Renal cortex interstitium (tissue), 11 donors: ENCODE measurements around the gene EXO1. TPM values are rescaled to one million over a fixed set of nuclear protein-coding genes. Genes with fewer than 3 reads are reported as not detected.
A peak's percentile ranks its signal among the peaks of the same experiment; 100 is the strongest.
"Not testable (repeated sequence)": the region's sequence is repeated elsewhere in the genome, so short reads cannot be mapped to it uniquely, and the experiment has no call there.

Experiments used
- DNase-seq, 11 donors: peaks; one replicate each; pipeline ENCODE4 v3.0.0-alpha.2; 2013; ENCODE audit warnings: low read depth in 9 of 11, low spot score in 4 of 11; ENCODE audit errors: extremely low read depth in 1 of 11
- polyA plus RNA-seq, 3 donors: library from polyadenylated mRNA; unstranded; fragments of 120-200 nt; gene quantifications; one replicate each; pipeline ENCODE4 v1.2.1, GENCODE V29; 2013; ENCODE audit not compliant: insufficient read length in 3 of 3

EXO1 gene
- polyA plus RNA-seq, 3 donors: 14.7 to 19.1 (median 15.6) TPM

DNA sequence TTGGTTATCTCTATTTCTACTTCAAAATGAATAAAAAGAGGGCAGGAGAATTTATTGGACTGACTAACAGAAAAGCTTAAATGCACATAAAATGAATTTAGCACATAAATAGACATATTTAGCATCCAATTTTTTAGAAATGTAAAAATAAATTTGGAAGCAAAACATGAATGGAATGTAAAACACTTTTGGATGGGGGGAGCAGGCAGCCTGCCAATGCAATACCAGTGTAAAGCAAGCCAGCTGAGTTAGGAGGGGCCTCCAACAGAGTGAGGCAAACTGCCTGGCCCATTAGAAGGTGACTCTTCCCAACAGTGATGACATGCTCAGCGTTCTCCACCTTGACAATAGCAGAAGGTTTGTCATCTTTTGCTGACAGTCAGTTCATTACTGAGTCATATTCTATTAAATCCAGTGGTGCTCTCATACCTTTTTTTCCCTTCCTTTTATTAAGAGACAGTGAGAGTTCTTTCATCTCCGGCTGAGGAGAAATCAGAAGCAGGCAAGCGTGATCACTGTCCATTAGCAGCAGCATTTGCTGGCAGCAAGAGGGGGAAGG, 19.5 kb upstream of the EXO1 start:
- no peak for DNase-seq

DNA sequence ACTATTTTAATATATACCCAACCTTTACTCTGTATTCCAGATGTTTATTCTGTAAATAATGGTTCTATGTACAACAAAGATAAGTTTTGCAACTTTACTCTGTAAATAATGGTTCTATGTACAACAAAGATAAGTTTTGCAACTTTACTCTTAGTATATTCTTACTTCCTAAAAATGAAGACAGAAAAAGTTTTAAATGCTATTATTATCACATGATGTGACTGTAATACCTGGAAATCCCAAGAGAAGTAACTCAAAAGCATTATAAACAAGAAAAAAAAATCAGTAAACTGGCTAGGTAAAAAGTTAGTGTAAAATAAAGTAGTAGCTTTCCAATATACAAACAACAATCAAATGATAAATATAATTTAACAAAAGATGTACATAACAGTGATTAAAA, 18.5 kb upstream of the EXO1 start:
- DNase-seq: no peak

DNA sequence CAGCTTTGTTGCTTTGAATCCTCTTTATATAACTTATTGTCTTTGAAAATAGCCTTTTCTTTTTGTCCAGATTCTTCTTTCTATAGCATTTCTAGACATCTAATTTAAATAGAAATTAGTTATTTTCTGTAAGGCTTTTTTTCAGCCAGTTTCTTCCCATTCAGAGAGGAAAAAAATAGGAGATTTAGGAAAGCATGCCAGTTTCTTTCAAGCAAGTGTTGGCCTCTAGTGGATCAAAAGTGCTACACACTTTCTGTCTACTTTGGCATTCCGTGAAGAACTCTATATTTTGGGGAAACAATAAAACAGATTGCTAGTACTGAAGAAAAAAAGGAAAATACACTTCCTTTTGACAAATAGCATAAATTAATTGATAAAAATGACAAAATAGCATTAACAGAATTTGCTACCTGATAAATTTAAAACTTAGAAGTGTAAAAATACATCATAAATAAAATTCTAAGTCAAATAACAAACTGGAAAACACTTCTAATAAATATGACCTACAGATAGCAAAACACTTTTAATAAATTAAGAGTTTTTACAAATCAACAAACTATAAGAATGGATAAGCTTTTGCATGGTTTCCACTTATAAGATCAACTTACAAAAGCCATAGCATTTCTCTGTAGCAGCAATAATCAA, 13.1 kb upstream of the EXO1 start:
- DNase-seq: peak in 6 of 11 donors; percentile 13 to 46 (median 22)

DNA sequence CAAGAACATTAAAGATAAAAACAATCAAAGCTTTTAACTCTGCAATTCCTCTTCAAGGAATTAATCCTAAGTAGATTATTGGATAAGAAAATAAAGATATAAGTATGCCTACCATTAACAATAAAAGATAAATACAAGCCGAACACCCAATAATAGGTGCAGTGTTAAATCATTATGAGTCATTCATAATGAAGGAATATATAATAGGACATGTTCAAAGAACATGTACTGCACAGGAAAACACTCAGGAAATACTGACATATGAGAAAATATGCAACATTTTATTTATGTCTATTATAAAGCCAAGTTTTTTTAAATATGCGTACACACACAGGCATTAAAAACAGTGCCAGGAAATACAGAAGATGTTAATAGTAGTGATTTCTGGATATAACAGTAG, 11.1 kb upstream of the EXO1 start:
- DNase-seq: no peak

DNA sequence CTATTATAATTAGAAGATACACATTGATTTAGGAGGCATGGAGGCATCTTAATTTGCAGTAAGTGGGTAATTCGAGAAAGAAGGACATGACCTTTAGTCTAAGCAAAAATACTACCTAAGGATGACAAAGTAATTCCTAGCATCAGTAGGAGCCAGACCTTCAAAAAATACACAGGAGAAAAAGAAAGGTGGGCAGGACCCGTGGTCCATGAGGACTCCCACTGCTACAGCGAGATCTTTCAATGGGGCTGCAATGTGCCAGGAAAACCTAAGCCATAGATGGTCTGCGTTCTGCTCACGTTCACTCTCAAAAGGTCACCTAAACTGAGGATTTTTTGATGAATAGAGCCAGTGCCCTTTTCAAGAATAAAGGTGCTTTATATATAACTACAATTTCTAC, 10.6 kb upstream of the EXO1 start:
- no peak for DNase-seq

DNA sequence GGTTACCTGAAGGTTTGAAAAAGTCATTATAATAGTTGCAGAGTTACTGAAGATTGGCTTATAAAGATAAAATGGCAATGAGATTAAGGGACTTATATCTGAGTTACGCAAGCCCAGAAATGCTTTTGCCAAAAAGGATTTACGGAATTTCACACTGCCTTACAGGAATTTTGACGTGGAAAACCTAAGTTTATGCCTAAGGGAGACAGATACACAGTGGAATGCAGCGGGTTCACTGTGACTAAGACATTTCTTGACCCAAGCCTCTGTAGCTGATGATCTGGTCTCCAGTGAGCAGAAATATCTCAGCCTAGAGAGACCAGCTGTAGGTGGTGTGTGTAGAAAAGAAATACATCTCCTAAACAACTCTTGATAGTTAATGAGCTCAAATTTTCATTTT, 10.1 kb upstream of the EXO1 start:
- no peak for DNase-seq

DNA sequence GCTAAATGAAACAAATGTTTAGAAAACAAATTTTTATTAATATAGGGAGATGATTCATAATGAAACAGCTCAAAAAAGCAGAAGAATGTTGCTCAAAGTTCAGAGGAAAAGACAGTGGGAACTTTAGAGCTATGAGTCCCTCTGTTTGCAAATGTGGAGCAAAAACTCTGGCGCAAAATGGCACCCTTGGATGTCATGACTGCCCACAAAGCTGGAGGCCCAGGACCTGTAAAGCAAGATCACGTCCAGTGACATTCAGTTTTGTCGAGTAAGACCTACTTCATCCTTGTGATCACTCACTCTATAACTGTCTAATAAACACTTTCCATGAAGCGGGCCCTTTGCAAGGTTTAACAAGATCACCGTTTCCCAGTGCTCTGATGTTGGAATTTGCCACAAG, 9.1 kb upstream of the EXO1 start:
- no peak for DNase-seq

DNA sequence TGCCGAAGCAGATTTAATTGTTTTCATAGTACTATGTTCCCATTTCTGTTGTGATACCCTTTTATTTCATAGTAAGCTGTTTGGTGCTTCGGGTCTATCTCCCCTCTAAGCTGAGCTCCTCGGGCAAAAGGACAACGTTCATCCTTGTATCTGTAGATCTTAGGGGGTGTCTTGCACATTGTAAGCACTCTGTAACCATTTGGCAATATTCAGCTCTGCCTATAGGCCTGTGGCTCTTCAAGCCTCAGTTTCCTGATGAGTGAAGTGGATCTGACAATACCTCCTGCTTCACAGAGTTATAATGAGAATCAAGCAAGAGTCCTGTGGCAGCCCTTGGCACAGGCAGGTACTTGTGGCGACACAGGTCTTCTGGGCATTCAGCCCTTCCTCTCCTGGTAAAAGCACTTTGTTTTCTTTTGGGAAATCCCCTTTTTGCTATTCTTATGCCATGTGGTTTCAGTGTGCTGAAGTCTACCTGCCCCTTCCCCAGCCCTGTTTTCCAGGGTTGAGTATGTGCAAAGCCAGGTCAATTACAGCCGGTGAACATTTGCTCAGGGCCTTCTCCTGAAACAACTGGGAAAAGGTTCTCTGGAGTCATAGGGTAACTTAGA, 8.5 kb upstream of the EXO1 start:
- DNase-seq: no peak

DNA sequence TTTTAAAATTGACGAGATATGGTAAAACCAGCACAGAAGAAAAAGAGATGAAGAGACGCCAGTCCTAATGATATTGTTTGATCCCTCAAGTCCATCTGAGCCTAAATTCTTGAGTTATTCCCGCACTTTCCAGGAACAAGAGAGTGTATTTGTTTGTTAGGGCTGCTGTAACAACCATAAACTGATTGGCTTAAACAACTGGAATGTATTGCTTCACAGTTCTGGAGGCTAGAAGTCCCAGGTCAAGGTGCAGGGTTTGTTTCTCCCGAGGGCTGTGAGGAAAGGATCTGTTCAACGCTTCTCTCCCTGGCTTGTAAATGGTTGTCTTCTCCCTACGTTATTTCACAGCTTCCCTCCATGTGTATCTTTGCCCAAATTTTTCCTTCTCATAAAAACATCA, 7.8 kb upstream of the EXO1 start:
- no peak for DNase-seq

DNA sequence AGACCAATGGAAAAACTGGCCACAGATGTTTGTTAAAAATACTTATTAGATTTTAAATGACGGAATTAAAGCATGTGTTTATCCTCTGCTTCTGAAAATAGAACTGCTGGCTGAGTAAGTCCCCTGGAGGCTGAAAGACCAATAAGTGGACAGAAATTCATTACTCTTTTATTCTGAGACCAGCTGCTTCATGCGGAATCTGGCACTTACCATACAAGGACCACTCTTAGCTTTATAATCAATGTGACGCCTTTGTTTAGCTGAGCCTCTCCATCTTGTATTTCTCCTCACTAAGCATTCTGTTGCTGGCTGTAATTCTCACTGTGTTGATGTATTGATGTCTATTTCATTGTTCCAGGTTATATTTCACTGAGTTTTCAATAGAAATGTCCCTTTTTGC, 6.3 kb upstream of the EXO1 start:
- no peak for DNase-seq

DNA sequence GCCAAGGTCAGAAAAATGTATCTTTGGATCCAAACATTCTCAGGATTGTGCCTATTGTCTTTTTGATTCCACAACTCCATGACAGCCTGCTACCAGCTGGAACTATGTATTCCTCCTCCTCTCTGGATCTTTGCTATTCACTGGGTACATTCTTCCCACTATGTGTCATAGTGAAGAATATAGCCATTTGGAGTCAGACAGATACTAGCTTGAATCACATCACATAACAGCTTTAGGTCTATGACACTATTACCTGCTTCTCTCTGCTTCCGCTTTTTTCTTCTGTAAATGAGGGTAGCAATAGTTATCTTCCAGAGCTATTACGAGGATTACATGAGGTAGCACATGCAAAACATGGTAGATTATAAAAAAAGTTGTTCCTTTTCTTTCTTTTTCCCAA, 5.4 kb upstream of the EXO1 start:
- no peak for DNase-seq

DNA sequence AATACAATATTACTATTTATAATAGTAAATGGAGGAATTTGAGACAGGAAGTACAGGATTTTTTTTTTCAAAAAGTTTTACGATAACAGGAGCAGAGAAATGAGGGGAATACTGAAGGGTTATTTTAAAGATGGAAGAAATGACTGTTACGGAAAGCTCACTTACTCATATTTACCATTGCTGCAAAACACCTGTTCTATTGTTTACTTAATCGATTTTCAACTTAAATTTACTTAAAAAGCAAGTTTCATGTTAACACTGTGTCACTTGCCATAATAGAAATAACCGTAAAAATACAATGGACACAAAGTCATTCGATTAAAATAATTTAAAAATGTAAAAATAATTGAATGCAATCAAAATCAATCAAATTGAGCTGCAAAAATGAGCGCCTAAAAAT, 3.4 kb upstream of the EXO1 start:
- no peak for DNase-seq

DNA sequence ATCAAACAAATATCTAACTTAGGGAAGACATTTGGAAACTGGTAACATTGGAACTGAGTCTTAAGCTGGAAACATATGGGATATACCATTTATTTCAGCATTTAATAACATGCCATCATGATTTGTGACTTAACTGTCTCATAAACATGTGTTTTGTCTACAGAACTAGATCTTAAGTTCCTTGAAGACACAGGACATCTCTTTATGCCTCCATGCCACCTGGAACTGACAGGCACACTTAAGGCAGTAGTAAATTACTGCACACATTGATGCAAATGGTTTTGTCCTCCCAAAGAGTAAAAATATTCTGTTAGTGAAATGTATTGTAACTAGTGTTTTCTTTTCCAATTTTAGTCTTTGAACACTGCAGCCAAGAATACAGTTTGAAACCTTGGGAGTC, 1.6 kb upstream of the EXO1 start:
- DNase-seq: no peak

DNA sequence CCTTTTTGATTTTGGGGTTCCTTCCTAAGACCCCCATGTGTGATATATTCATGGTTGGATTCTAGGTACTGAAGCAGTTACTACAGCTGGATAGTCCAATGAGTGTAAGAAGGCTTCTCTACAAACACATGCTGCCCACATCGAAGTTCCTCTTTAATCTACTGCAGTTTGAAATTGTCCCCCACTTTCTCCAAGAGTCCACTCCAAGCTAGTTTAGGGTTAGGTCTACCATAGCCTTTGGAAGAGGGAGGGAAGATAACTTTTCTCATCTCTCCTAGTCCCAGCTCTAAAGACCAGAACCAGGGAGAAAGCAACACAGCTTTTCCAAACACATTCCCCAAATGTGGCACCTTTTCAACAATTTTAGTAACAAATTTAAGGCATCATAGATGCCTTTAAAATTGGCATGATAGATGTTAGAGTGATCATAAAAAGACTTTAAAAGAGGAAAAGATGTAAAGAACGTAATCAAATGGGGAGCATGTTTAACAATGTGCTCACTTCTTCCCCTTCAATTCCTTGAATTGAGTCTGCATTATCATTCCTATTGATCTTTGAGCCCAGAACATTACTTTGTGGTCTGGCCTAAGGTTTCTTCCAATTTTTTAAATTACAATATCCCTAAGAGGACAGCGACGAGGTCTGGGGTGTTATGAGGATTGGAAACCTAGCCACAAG, 1.0 kb upstream of the EXO1 start:
- no peak for DNase-seq

DNA sequence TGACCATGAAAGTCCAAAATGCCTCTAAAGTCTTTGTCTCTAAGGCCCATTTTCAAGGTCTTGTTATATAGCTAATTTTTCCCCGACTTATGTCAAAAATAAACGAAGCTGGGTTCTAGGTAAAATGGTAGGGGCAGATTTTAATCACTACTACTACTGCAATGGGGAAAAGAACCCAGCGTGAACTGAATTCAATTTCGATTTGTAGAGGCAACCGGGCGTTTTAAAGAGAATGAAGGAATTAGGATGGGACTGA, 536 bp upstream of the EXO1 start:
- no peak for DNase-seq

DNA sequence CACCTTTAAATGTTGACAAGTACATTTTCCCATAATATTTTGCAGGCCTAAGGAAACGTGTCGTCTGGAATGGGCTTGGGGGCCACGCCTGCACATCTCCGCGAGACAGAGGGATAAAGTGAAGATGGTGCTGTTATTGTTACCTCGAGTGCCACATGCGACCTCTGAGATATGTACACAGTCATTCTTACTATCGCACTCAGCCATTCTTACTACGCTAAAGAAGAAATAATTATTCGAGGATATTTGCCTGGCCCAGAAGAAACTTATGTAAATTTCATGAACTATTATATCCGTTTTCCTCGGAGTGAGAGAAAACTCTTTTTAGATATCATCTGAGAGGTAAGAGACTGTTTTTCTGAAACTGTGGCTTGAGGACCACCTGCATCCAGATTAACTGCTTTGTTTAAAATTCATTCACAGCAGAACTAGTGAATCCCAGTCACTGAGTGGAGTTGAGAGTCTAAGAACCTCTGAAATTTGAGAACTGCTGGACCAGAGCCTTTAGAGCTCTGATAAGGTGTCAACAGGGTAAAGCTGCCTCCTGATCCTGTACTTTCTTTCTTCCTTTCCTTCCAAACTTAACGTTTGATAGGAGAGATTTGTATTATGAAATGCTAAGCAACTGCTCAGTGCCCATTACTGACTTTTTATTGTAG, 811 bp downstream of the EXO1 start:
- no peak for DNase-seq

DNA sequence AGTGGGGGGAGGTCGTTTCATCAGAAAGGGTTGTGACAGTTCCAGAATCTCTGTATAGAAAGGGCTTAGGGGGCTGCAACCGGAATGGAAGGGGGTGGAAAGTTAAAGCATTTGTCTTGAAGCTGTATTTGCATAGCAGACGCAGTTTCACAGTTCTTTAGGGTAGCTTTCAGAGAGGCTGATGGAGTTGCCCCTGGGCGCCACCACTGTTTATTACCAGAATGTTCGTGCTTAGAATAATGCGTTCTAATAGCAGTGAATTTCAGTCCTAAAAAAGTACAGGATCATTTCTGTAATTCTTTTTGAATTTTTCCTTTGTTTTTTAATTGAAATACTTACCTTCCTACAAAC, 1.3 kb downstream of the EXO1 start:
- DNase-seq: no peak

DNA sequence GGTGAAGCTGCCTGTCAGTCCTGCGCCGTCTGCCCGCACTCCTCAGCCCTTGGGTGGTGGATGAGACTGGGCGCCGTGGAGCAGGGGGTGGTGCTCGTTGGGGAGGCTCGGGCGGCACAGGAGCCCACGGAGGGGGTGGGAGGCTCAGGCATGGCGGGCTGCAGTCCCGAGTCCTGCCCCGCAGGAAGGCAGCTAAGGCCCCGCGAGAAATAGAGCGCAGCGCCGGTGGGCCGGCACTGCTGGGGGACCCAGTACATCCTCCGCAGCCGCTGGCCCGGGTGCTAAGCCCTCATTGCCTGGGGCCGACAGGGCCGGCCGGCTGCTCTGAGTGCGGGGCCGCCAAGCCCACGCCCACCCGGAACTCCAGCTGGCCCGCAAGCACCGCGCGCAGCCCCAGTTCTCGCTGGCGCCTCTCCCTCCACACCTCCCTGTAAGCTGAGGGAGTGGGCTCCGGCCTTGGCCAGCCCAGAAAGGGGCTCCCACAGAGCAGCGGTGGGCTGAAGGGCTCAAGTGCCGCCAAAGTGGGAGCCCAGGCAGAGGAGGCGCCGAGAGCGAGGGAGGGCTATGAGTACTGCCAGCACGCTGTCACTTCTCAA, 7.6 kb downstream of the EXO1 start:
- DNase-seq: not testable (repeated sequence)

DNA sequence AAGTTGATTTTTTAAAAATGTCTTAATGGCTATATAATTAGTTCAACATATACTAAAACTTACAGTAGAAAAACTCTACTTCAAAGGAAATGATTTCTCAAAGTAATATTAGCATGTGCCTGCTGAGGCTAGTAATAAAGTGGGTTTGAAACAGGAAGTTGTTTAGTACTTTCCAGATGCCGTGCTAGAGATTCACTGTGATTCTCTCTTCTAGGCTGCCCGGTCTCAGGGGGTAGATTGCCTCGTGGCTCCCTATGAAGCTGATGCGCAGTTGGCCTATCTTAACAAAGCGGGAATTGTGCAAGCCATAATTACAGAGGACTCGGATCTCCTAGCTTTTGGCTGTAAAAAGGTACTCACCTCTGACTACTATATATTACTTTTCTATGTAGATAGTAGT, 9.1 kb downstream of the EXO1 start:
- DNase-seq: no peak

DNA sequence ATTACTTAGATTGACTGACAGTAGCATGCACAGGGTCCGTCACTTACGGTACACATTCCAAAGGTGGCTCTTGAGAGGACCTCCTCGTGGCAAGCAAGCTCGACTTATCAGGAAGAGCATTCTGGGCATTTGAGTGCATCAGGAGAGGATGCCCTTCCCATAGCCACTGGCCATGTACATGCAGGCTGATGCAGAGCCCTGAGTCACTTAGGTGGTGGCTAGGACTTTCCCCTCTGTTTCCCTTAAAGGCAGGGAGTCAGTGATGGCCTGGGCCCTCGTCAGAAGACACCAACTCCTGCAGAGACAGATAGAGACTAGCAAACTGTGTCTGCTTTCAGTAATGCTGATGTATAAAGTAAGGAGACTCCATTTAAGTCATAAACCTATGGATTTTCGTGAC, 12.9 kb downstream of the EXO1 start:
- DNase-seq: no peak
